ENCODE data around the gene TPM3. TPM values are rescaled to one million over a fixed set of nuclear protein-coding genes. Genes with fewer than 3 reads are reported as not detected.
"Not testable (repeated sequence)": the region's sequence is repeated elsewhere in the genome, so short reads cannot be mapped to it uniquely, and the experiment has no call there.

The TPM3 gene
- total and polyA plus RNA-seq, 9 of the 15 experiments (the other 6 are each of a cell fraction or from before 2014, with no cell fraction given) = 202 to 604 (median 421) TPM

GRCh38 chr1:154148807-154149206, 43.1 kb downstream of the TPM3 start (continued):
- TF ChIP-seq, protein P1, sequence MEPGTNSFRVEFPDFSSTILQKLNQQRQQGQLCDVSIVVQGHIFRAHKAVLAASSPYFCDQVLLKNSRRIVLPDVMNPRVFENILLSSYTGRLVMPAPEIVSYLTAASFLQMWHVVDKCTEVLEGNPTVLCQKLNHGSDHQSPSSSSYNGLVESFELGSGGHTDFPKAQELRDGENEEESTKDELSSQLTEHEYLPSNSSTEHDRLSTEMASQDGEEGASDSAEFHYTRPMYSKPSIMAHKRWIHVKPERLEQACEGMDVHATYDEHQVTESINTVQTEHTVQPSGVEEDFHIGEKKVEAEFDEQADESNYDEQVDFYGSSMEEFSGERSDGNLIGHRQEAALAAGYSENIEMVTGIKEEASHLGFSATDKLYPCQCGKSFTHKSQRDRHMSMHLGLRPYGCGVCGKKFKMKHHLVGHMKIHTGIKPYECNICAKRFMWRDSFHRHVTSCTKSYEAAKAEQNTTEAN (CRISPR knock-in tag; IDR thresholded peaks at IDR 0.05) = no peak
- TF ChIP-seq DPF2 (IDR thresholded peaks at IDR 0.05) = 0 out of 2 replicates have a peak, but pooled peaks have one; percentile 19

DNA sequence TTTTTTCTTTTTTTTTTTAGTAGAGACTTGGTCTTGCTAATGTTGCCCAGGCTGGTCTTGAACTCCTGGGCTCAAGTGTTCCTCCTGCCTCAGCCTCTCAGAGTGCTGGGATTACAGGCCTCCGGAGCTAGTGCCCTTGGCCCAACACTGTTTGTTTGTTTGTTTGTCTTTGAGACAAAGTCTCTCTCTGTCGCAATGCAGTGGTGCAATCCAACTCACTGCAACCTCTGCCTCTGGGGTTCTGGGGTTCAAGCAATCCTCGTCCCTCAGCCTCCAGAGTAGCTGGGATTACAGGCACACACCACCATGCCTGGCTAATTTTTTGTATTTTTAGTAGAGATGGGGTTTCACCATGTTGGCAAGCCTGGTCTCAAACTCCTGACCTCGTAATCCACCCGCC, 44.4 kb downstream of the TPM3 start:
- H3K4me3 ChIP-seq; H3K9me1 ChIP-seq (ENCODE audit: control insufficient read depth, insufficient read depth, low read length); H3K4me2 ChIP-seq (ENCODE audit: insufficient read depth, low read length); DNase-seq (ENCODE audit: extremely low read depth in 1 of 4, low spot score in 3 of 4); H2AFZ ChIP-seq (ENCODE audit: low read depth, low read length); H4K20me1 ChIP-seq (replicated peaks; ENCODE audit: control insufficient read depth, insufficient read depth, low read length); CTCF ChIA-PET (ENCODE audit: low intra/inter-chr PET ratio); BruUV-seq (replicated peaks); H3K27me3 ChIP-seq (ENCODE audit: control insufficient read depth in 2 of 2, insufficient read depth in 2 of 2, low read length in 2 of 2); H3K79me2 ChIP-seq (ENCODE audit: control insufficient read depth, insufficient read depth, low read length); FAIRE-seq; H3K27ac ChIP-seq (ENCODE audit: extremely low read depth, low read depth, low read length); H3K4me1 ChIP-seq (replicated peaks in 1 of 2; ENCODE audit: control insufficient read depth in 2 of 2, insufficient read depth in 2 of 2, low read length in 2 of 2); H3K9me3 ChIP-seq (replicated peaks; ENCODE audit: control insufficient read depth, insufficient read depth, low read depth, low read length); H3K36me3 ChIP-seq (ENCODE audit: control insufficient read depth, insufficient read depth, low read length); POLR2A ChIA-PET; in situ Hi-C loops (cut with MboI); ATAC-seq; H3K9ac ChIP-seq (ENCODE audit: insufficient read depth in 1 of 2, low read depth in 2 of 2, low read length in 2 of 2): not testable (repeated sequence)
- intact Hi-C loops (cut with micrococcal nuclease) = loop anchor here (5.0 kb wide), 1 partner anchor 35 kb away; no protein-coding TSS in a partner anchor
- TF ChIP-seq, protein P2, sequence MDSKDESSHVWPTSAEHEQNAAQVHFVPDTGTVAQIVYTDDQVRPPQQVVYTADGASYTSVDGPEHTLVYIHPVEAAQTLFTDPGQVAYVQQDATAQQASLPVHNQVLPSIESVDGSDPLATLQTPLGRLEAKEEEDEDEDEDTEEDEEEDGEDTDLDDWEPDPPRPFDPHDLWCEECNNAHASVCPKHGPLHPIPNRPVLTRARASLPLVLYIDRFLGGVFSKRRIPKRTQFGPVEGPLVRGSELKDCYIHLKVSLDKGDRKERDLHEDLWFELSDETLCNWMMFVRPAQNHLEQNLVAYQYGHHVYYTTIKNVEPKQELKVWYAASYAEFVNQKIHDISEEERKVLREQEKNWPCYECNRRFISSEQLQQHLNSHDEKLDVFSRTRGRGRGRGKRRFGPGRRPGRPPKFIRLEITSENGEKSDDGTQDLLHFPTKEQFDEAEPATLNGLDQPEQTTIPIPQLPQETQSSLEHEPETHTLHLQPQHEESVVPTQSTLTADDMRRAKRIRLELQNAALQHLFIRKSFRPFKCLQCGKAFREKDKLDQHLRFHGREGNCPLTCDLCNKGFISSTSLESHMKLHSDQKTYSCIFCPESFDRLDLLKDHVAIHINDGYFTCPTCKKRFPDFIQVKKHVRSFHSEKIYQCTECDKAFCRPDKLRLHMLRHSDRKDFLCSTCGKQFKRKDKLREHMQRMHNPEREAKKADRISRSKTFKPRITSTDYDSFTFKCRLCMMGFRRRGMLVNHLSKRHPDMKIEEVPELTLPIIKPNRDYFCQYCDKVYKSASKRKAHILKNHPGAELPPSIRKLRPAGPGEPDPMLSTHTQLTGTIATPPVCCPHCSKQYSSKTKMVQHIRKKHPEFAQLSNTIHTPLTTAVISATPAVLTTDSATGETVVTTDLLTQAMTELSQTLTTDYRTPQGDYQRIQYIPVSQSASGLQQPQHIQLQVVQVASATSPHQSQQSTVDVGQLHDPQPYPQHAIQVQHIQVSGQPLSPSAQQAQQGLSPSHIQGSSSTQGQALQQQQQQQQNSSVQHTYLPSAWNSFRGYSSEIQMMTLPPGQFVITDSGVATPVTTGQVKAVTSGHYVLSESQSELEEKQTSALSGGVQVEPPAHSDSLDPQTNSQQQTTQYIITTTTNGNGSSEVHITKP (IDR thresholded peaks at IDR 0.05; ENCODE audit: partially characterized antibody) = peak; percentile 23
- peak; percentile 45; the same call in 1 of the 2 replicates for TF ChIP-seq CEBPB (tag; IDR thresholded peaks at IDR 0.05)
- WGBS (ENCODE audit: insufficient coverage, low coverage, missing lambda C conversion rate) = 75% methylated on average over 5 of the region's 5 CpGs

All from K562 (cell line).